Sigmoid colon (tissue), 7 donors: ENCODE measurements around the gene GRB10. TPM values are rescaled to one million over a fixed set of nuclear protein-coding genes. Genes with fewer than 3 reads are reported as not detected.
A peak's percentile ranks its signal among the peaks of the same experiment; 100 is the strongest.

Source experiments
- DNase-seq: peaks from one replicate; pipeline ENCODE4 v3.0.0-alpha.2; 2019
- H3K27ac ChIP-seq, 4 donors: fragments of 200-600 bp; sonication (generic); one replicate each; pipeline ENCODE4 v1.5.1; 2016 to 2019; ENCODE audit warnings: mild to moderate bottlenecking in 1 of 4
- H3K27me3 ChIP-seq, 3 donors: fragments of 200-600 bp; sonication (generic); one replicate each; pipeline ENCODE4 v1.5.1; 2019; ENCODE audit warnings: mild to moderate bottlenecking in 1 of 3
- H3K36me3 ChIP-seq, 4 donors: fragments of 200-600 bp; sonication (generic); one replicate each; pipeline ENCODE4 v1.5.1; 2016 to 2019
- H3K4me1 ChIP-seq, 4 donors: fragments of 200-600 bp; sonication (generic); one replicate each; pipeline ENCODE4 v1.5.1; 2017 to 2019
- H3K4me3 ChIP-seq, 4 donors: fragments of 200-600 bp; sonication (generic); one replicate each; pipeline ENCODE4 v1.5.1; 2017 to 2019; ENCODE audit warnings: mild to moderate bottlenecking in 2 of 4, moderate library complexity in 1 of 4
- H3K9me3 ChIP-seq, 4 donors: fragments of 200-600 bp in 3 of 4; sonication (generic) in 3 of 4; one replicate each; pipeline versions ENCODE4 v1.5.1 to v1.6.1; 2013 to 2019
- CTCF ChIP-seq, 4 experiments: fragments of 450-650 bp in 3 of 4; fragments of 200-600 bp in 1 of 4; IDR thresholded peaks; one replicate each; pipeline ENCODE4 v1.5.1; 2016 to 2019; ENCODE audit warnings: antibody characterized with exemption in 4 of 4, mild to moderate bottlenecking in 3 of 4, moderate library complexity in 2 of 4
- EP300 ChIP-seq, 4 donors: sonication (generic); formaldehyde crosslinking; IDR thresholded peaks; one replicate each; pipeline ENCODE4 v1.6.1; 2017; ENCODE audit warnings: antibody characterized with exemption in 4 of 4
- POLR2A ChIP-seq, 2 donors: fragments of 450-650 bp; IDR thresholded peaks; one replicate each; pipeline ENCODE4 v1.6.1; 2016; ENCODE audit warnings: antibody characterized with exemption in 2 of 2, mild to moderate bottlenecking in 2 of 2, moderate library complexity in 2 of 2
- POLR2AphosphoS5 ChIP-seq, 4 donors: sonication (generic); formaldehyde crosslinking; IDR thresholded peaks; one replicate each; pipeline ENCODE4 v1.6.1; 2017; ENCODE audit warnings: antibody characterized with exemption in 4 of 4
- WGBS, 2 donors: extraction: QIAGEN DNeasy Blood & Tissue Kit; methylation state at CpG; one replicate each; pipeline ENCODE4 v1.1.7; 2013; 5-methylcytosine and 5-hydroxymethylcytosine counted together
- intact Hi-C: fragments of 100-400 bp; cut with DNase I; formaldehyde crosslinking; loops from one replicate; pipeline ENCODE4 v1.15.1; 2023
- polyA plus RNA-seq, 3 donors: library from polyadenylated mRNA; stranded (reverse); fragments of 200-250 nt; gene quantifications; one replicate each; pipeline ENCODE4 v1.2.3, GENCODE V29; 2013
- total RNA-seq, 4 donors: library from RNA; depleted of rRNA; stranded (reverse); fragments of >200 nt; gene quantifications; one replicate each; pipeline ENCODE4 v1.1.0, GENCODE V29; 2016
- donor health status: healthy with polysubstance abuse.
- donor health status: Bipolar disorder and iron deficiency.
- donor health status: healthy.

The GRB10 gene
- total and polyA plus RNA-seq, 7 donors: 2.1 to 83.6 (median 49.2) TPM

GRCh38 chr7:50785346-50785745 is 2.6 kb upstream of the GRB10 start:
- Histone ChIP-seq H3K9me3 (no peaks in the 10 kb centered on the region), H3K4me3 (no peak overlapping the region), H3K27me3 (no peaks in the 10 kb centered on the region), H3K36me3 (no peaks in the 10 kb centered on the region), H3K27ac (no peak overlapping the region), H3K4me1 (peaks cover 0 to 61% (median 53%) of the 10 kb centered on the region in 4 donors)
- WGBS, 2 donors: 80 to 90% methylated on average over 6 of the region's 6 CpGs
- intact Hi-C loops: no loop called here
- DNase-seq: no peak
- TF ChIP-seq POLR2AphosphoS5 (IDR thresholded peaks at IDR 0.05): no peak
- no peak for TF ChIP-seq EP300 (IDR thresholded peaks at IDR 0.05)
- TF ChIP-seq POLR2A (IDR thresholded peaks at IDR 0.05): no peak
- no peak for TF ChIP-seq CTCF (IDR thresholded peaks at IDR 0.05)

DNA sequence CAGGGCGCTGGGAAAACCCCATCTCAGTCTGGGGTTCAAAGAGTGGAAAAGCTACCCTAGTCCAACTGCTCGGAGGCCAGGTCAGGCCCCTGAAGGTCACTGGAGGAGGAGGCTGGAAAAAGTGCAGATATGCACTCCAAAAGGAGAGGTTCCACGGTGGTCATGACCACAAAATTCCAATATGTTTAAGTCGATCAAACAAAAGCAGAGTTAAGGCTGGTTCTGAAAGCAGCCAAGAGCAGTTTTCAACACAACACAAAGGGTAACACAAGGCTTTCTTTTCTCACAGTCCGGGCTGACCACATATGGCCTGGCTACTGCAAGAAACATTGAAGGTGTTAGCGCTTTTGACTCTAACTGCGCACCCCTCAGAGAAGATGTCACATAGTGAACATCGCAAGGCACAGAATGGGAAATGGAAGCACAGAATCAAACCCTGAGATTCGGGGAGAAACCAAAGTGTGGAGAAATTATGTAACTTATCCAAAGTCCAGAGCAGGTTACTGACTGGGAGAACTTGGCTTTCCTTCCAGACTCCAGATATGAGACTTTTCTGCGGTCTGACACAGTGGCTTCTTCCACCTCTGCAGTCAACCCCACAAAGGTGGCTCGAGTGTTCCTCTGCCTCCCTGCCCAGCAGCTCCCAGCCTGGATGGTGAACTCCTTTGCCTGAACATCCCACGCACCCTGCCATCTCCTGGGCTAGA is 1.3 kb upstream of the GRB10 start:
- Histone ChIP-seq H3K4me1 (peaks cover 0 to 67% (median 54%) of the 10 kb centered on the region in 4 donors), H3K36me3 (no peaks in the 10 kb centered on the region), H3K4me3 (no peak overlapping the region), H3K9me3 (no peaks in the 10 kb centered on the region), H3K27ac (no peak overlapping the region), H3K27me3 (no peaks in the 10 kb centered on the region)
- no peak for DNase-seq
- intact Hi-C loops: no loop called here
- 89 to 92% methylated on average over 12 of the region's 12 CpGs for WGBS, 2 donors
- TF ChIP-seq POLR2A (IDR thresholded peaks at IDR 0.05) (no peak), POLR2AphosphoS5 (IDR thresholded peaks at IDR 0.05) (no peak), CTCF (IDR thresholded peaks at IDR 0.05) (no peak), EP300 (IDR thresholded peaks at IDR 0.05) (no peak)

- 59 to 70% methylated on average over 7 of the region's 7 CpGs for WGBS, 2 donors
- H3K27me3 ChIP-seq: no peaks in the 10 kb centered on the region
- peaks cover 0 to 73% (median 59%) of the 10 kb centered on the region in 4 donors for H3K4me1 ChIP-seq
- intact Hi-C loops: no loop called here
- peak overlapping the region; percentile 35 to 63 (median 56) for H3K4me3 ChIP-seq
- H3K27ac ChIP-seq: peak overlapping the region in 3 of 4 donors; percentile 65 to 74 (median 72)
- H3K36me3 ChIP-seq: no peaks in the 10 kb centered on the region
- DNase-seq: no peak
- no peaks in the 10 kb centered on the region for H3K9me3 ChIP-seq
- no peak for TF ChIP-seq CTCF (IDR thresholded peaks at IDR 0.05)
- TF ChIP-seq POLR2A (IDR thresholded peaks at IDR 0.05): no peak
- TF ChIP-seq POLR2AphosphoS5 (IDR thresholded peaks at IDR 0.05): no peak
- TF ChIP-seq EP300 (IDR thresholded peaks at IDR 0.05): no peak
Measured at GRCh38 chr7:50783303-50783702, 607 bp upstream of the GRB10 start.

GRCh38 chr7:50781381-50782293 is 1.1 kb downstream of the GRB10 start:
- Histone ChIP-seq H3K9me3 (no peaks in the 10 kb centered on the region), H3K4me3 (peak overlapping the region; percentile 10 to 63 (median 56)), H3K27me3 (no peaks in the 10 kb centered on the region), H3K36me3 (no peaks in the 10 kb centered on the region), H3K4me1 (peaks cover 0 to 70% (median 59%) of the 10 kb centered on the region in 4 donors), H3K27ac (peak overlapping the region in 3 of 4 donors; percentile 51 to 72 (median 65))
- intact Hi-C loops: no loop called here
- WGBS, 2 donors: 59 to 63% methylated on average over 49 of the region's 49 CpGs
- no peak for TF ChIP-seq EP300 (IDR thresholded peaks at IDR 0.05)
- no peak for TF ChIP-seq CTCF (IDR thresholded peaks at IDR 0.05)
- no peak for TF ChIP-seq POLR2AphosphoS5 (IDR thresholded peaks at IDR 0.05)
- TF ChIP-seq POLR2A (IDR thresholded peaks at IDR 0.05): no peak
- no peak for DNase-seq
